Activated CD4-positive, alpha-beta T cell treated with anti-CD3 and anti-CD28 coated beads, Interleukin-2, amount 50 U/mL, for 48 hours (primary cell): ENCODE measurements around the gene VRTN.
"Not testable (repeated sequence)": the region's sequence is repeated elsewhere in the genome, so short reads cannot be mapped to it uniquely, and the experiment has no call there.

Source experiments
- DNase-seq, 2 experiments: peaks; one replicate each; pipeline ENCODE4 v3.0.0-alpha.2; 2020

The VRTN gene

GRCh38 chr14:74348241-74348734 is at the start of gene VRTN:
Gene VRTN, plus strand, starts transcription at chr14:74348471. Its CDS starts 8,313 bp downstream, at chr14:74356784.
- DNase-seq = no peak

DNA sequence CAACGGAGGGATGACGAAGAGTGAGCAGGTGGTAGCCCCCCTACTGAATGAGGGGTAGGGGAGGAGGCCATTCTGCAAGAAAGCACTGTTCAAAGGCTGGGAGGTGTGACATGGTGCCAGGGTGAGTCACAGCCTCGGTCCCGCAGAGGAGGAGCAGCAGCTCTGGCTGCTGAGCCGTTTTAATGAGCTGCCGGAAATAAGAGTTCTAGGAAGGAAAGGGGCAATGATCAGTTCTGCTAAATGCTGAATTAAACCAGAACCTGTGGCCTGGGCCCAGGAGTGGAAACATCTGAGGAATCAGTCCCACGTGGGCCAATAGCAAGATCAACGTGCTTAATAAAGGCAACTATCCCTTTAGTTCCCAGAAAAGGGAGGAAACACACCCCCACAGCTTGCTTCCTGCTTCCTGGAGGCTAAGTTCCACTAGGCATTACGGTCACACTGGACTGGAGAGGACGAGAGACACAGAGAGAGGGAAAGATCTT is 49.2 kb upstream of the VRTN start:
- DNase-seq = no peak

- no peak for DNase-seq
These were observed 46.6 kb upstream of the VRTN start for GRCh38 chr14:74301594-74302151.

GRCh38 chr14:74302152-74302628 is 46.1 kb upstream of the VRTN start:
- no peak for DNase-seq

GRCh38 chr14:74302634-74303569 is 45.4 kb upstream of the VRTN start, which contains the start of gene ABCD4:
Gene ABCD4, minus strand, starts transcription at chr14:74302934. Its CDS starts 22 bp downstream, at chr14:74302912.
- peak; percentile 89 to 93 for DNase-seq

DNA sequence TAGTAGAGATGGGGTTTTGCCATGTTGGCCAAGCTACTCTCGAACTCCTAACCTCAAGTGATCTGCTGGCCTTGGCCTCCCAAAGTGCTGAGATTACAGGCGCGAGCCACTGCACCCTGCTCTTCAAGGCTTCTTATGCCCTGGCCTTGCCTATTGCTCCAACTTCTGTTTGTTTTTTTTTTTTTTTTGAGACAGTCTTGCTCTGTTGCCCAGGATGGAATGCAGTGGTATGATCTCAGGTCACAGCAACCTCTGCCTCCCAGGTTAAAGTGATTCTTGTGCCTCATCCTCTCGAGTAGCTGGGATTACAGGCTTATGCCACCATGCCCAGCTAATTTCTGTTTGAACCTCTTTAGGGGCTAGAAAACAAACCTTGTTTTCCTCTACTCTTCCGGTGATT is 39.6 kb upstream of the VRTN start:
- no peak for DNase-seq

DNA sequence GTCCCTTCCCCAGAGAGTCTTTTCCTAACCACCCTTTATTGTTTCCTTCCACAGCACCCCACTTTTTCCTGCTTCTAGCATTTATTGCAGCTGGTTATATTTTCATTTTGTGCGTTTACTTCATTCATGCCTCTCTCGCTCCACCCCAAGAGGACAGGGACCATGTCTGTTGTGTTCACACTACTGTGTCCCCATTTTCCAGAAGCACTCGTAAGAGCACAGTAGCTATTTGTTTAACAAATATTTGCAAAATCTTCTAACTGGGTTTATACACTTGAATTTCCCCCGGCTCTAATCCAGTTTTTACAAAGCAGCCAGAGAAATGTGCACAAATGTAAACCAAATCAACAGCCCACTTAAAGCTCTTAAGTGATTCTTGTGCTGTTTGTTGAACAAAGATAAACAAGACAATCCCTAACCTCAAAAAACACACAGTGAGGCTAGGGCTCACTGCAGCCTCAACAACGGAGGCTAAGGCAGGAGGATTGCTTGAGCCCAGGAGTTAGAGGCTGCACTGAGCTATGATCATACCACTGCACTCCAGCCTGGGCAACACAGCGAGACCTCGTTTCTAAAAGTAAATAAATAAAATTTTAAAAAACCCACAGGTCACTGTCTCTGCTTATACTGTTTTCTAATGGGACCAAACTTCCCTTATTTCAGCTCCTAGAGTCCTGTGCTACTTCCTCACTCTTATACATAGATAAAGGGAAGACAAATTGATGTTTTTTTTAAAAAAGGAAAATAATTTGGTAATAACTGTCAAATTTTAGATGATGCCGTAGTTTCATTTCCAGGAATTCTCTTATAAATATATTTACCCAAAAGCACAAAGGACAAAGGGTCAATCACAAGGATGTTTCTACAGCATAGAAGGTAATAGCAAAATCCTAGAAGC is 38.9 kb upstream of the VRTN start:
- DNase-seq = no peak

DNA sequence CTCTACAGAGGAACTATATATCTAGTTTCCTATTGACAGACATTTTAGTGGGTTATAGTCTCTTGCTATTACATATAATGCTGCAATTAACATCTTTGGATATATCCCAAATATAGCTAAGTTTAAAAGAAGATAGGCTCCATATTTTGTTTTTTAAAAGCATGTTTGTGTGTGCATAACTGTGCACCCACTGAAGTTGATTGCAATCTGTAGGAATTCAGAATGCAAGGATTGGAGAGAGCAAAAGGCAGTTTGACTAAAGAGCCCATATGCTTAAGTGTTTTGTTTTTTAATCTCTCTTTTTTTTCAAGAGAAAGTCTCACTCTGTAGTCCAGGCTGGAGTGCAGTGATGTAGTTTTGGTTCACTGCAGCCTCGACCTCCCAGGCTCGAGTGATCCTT is 36.1 kb upstream of the VRTN start:
- DNase-seq = no peak

- DNase-seq = no peak
These were observed 34.7 kb upstream of the VRTN start for GRCh38 chr14:74313601-74314000.

DNA sequence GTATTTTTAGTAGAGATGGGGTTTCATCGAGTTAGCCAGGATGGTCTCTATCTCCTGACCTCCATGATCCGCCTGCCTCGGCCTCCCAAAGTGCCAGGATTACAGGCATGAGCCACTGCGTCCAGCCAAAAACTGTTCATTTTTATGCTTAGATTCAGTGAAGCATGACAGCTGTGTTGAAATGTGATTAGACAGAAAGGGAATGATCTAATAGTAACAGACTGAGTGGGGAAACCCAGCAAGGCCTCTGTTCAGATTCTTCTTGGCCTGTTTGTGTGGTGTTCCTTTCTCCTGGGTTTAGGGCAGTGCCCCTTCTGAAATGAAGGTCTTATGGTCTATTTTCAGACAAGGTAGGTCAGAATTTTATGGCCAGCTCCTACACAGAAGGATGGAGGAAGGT is 33.7 kb upstream of the VRTN start:
- no peak for DNase-seq

- DNase-seq = no peak
These were observed 23.3 kb upstream of the VRTN start for GRCh38 chr14:74324931-74325361.

DNA sequence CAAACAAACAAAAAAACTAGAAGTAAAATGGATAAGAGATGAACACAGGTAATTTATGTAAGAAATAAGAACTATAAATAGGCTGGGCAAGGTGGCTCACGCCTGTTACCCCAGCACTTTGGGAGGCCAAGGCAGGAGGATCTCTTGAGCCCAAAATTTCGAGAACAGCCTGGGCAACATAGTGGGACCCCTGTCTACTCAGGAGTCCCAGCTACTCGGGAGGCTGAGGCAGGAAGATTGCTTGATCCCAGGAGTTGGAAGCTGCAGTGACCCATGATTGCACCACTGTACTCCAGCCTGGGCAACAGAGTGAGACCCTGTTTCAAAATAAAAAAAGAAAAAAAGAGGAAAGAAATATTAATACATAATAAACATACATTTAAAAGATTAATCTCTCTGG is 22.8 kb upstream of the VRTN start:
- no peak for DNase-seq

- DNase-seq = no peak
These were observed 21.7 kb upstream of the VRTN start for GRCh38 chr14:74326369-74327152.

DNA sequence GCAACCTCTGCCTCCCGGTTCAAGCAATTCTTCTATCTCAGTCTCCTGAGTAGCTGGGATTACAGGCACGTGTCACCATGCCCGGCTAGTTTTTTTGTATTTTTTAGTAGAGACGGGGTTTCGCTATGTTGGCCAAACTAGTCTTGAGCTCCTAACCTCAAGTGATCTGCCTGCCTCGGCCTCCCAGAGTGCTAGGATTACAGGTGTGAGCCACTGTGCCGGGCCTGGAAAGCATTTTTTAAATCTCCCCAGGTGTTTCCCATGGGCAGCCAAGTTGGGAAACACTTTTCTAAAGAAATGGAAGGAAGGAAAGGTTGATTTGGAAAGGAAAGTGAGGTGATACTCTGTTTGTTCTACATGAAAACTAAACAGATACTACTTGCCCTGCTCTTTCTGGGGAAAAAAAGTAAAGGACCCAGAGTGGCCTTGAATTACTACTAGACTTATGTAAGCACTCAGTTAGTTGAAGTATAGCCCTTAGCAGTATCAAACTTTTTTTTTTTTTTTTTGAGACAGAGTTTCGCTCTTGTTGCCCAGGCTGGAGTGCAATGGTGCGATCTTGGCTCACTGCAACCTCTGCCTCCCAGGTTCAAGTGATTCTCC is 18.2 kb upstream of the VRTN start:
- DNase-seq = not testable (repeated sequence)

- DNase-seq = no peak
These were observed 14.4 kb upstream of the VRTN start for GRCh38 chr14:74333909-74334308.

DNA sequence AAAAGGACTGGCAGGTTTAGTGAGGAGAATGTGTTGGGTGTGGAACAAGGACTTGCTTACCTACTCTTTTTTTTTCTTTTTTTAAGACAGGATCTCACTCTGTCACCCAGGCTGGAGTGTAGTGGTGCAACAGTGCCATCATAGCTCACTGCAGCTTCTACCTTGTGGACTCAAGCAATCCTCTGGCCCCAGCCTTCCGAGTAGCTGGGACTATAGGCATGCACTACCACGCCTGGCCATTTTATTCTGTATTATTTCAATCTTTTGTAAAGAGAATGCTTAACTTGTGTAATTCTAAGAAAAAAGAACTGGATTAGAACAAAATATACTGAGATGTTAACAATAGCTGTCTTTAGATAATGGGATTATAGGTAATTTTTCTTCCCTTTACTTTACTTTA is 1.9 kb upstream of the VRTN start:
- no peak for DNase-seq

DNA sequence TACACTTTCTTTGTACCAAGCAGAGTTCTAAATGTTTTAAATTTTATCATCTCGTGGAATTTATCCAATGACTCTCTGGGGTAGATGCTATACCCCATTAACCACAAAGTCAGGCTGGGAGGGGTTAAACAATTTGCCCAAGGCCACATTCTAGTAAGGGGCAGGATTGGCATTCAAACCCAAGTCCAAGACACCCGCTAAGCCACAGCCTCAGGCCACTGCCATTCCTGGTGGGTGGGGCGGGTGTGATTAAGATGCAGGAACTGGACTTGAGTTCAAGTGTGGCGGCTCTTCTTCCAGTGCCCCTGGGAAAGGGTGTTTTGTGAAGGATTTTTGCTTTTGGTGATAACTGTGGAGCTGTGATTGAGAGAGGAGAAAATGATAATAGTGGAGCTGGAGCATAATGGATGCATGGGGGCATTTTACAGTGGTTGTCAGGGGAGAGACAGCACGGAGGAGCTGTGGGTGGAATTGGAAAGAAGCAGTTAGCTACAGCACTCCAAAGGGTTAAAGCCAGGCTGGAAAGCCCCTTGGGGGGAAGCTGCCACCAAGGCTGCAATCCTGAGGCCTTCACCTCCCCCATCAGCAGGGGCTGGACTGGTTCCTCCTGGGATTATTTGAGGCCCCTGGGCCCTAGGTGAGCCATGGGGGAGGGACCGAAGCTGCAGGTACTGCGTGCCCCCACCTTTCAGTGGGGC is 1.0 kb upstream of the VRTN start:
- no peak for DNase-seq

GRCh38 chr14:74347795-74348100 is 523 bp upstream of the VRTN start:
- no peak for DNase-seq

DNA sequence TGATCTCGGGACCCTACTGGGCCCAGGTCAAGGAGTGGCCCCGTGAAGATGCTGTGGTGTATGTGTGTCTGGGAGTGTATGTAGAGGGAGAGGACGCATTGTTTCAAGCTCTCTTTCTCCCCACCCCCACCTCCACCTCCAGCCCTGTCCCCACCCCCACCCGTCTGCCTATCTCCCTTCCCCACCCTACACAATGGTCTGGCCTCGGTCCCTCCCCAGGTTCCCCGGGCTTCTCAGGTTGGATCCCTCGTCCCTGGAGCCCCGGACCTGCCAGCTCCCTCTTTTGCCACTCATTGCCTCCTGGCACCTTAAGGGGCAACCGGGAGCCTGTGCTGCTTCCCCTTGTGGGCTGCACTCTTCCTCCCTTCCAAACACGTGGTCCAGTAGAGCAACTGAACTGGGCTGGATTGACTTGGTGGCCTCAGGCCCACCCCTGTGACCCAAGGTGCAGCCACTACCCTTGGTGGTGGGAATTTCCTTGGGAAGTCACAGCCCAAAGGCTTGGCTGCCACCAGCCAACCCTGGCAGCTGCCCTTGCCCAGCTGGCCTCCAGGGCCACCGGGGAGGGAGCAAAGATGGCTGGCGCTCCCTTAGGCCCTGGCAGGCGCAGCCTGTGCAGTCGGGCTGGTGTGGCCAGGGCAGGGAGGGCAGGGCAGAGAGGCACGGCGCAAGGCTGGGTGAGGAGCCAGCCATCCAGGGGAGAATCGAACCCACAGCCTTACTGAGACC is 628 bp downstream of the VRTN start:
- DNase-seq = no peak

DNA sequence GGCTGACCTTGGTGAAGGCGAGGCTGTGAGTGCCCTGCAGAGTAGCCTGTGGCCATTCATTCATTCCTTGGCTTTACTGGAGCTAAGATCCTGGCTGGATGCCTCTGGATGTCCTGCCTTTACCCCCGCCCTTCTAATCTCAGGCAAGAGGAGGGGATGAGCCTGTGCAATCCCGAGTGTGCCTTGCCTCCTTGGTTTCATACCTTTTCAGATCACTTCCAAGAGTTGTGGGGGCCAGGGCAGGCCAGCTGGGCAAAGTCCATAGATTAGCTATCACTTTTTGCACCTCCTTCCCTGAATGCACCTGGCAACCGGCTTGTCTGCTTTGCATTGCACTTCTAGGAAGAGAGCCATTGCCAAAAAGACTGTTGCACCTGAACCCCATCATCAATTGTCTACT is 1.5 kb downstream of the VRTN start:
- no peak for DNase-seq
